ENCODE data around the gene NBAS. TPM values are rescaled to one million over a fixed set of nuclear protein-coding genes. Genes with fewer than 3 reads are reported as not detected.

NBAS gene
- polyA plus RNA-seq, 2 of the 4 experiments (the other 2 are of a cell fraction) = 16.7 to 34.9 TPM

- Histone ChIP-seq H3K4me3 (no peak overlapping the region), H3K4me1 (no peaks in the 10 kb centered on the region), H3K4me2 (no peak overlapping the region), H3K27ac (no peak overlapping the region), H3K9me3 (peaks cover 10% of the 10 kb centered on the region; the same call in 1 of the 3 replicates)
- WGBS (ENCODE audit: missing lambda C conversion rate) = 30% methylated on average over 3 of the region's 3 CpGs
- TF ChIP-seq FOSB (CRISPR knock-in tag; IDR thresholded peaks at IDR 0.05) = no peak
- TF ChIP-seq MAFK (IDR thresholded peaks at IDR 0.05; ENCODE audit: partially characterized antibody) = peak; percentile 50
- peak; percentile 29 to 67; a peak in 3 of 4 replicates for TF ChIP-seq CEBPB (IDR thresholded peaks at IDR 0.05)
- no peak for ATAC-seq
- no peak for DNase-seq (ENCODE audit: low read depth in 1 of 2, low spot score in 1 of 2)
- ChIA-PET POLR2A (no interaction called here), CTCF (interaction anchor here (0.7 to 1.4 kb wide), 2 partner anchors 8 to 10 kb away, joined by 3 read pairs; no protein-coding TSS in a partner anchor)
- FAIRE-seq = no peak
These were observed 426.2 kb downstream of the NBAS start for GRCh38 chr2:15134957-15135356.

- Histone ChIP-seq H3K27ac (no peak overlapping the region), H3K9me3 (0 out of 3 replicates have a peak, but pooled peaks cover 7% of the 10 kb centered on the region), H3K4me2 (no peak overlapping the region), H3K4me3 (no peak overlapping the region), H3K4me1 (no peaks in the 10 kb centered on the region)
- TF ChIP-seq, protein P1, sequence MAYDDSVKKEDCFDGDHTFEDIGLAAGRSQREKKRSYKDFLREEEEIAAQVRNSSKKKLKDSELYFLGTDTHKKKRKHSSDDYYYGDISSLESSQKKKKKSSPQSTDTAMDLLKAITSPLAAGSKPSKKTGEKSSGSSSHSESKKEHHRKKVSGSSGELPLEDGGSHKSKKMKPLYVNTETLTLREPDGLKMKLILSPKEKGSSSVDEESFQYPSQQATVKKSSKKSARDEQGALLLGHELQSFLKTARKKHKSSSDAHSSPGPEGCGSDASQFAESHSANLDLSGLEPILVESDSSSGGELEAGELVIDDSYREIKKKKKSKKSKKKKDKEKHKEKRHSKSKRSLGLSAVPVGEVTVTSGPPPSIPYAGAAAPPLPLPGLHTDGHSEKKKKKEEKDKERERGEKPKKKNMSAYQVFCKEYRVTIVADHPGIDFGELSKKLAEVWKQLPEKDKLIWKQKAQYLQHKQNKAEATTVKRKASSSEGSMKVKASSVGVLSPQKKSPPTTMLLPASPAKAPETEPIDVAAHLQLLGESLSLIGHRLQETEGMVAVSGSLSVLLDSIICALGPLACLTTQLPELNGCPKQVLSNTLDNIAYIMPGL (CRISPR knock-in tag; IDR thresholded peaks at IDR 0.05; ENCODE audit: borderline replicate concordance) = no peak
- TF ChIP-seq ZFP36 (IDR thresholded peaks at IDR 0.05; ENCODE audit: borderline replicate concordance, partially characterized antibody) (no peak), NFE2L2 (conservative IDR thresholded peaks at IDR 0.05; ENCODE audit: low read length) (no peak), FOSL2 (IDR thresholded peaks at IDR 0.05) (no peak), FOSL2 (CRISPR knock-in tag; IDR thresholded peaks at IDR 0.05) (no peak), FOXS1 (CRISPR knock-in tag; IDR thresholded peaks at IDR 0.05) (no peak), ZNF302 (CRISPR knock-in tag; IDR thresholded peaks at IDR 0.05) (no peak), ZC3H11A (IDR thresholded peaks at IDR 0.05) (no peak), CBX8 (IDR thresholded peaks at IDR 0.05) (no peak), RCOR1 (IDR thresholded peaks at IDR 0.05; ENCODE audit: low read depth, low read length) (no peak), RFX5 (IDR thresholded peaks at IDR 0.05) (no peak), JUNB (IDR thresholded peaks at IDR 0.05) (no peak), GATA3 (IDR thresholded peaks at IDR 0.05; ENCODE audit: borderline replicate concordance) (no peak)
- TF ChIP-seq, protein P2, sequence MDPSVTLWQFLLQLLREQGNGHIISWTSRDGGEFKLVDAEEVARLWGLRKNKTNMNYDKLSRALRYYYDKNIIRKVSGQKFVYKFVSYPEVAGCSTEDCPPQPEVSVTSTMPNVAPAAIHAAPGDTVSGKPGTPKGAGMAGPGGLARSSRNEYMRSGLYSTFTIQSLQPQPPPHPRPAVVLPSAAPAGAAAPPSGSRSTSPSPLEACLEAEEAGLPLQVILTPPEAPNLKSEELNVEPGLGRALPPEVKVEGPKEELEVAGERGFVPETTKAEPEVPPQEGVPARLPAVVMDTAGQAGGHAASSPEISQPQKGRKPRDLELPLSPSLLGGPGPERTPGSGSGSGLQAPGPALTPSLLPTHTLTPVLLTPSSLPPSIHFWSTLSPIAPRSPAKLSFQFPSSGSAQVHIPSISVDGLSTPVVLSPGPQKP (IDR thresholded peaks at IDR 0.05; ENCODE audit: low read depth, low read length) = no peak
- TF ChIP-seq, protein P3, sequence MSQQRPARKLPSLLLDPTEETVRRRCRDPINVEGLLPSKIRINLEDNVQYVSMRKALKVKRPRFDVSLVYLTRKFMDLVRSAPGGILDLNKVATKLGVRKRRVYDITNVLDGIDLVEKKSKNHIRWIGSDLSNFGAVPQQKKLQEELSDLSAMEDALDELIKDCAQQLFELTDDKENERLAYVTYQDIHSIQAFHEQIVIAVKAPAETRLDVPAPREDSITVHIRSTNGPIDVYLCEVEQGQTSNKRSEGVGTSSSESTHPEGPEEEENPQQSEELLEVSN (IDR thresholded peaks at IDR 0.05; ENCODE audit: borderline replicate concordance, low read depth) = no peak
- ChIA-PET POLR2A (no interaction called here), CTCF (no interaction called here)
- ATAC-seq (no peak), DNase-seq (ENCODE audit: low read depth in 1 of 2, low spot score in 1 of 2) (no peak), FAIRE-seq (no peak)
These were observed 427.7 kb downstream of the NBAS start for GRCh38 chr2:15133461-15133860.

- ChIA-PET POLR2A (no interaction called here), CTCF (interaction anchor here (1.3 kb wide), 1 partner anchor 12 kb away, joined by 4 read pairs; no protein-coding TSS in a partner anchor)
- H3K4me1 ChIP-seq = no peaks in the 10 kb centered on the region
- TF ChIP-seq ESRRA (IDR thresholded peaks at IDR 0.05; ENCODE audit: borderline replicate concordance, low read length) (no peak), MYC (IDR thresholded peaks at IDR 0.05; ENCODE audit: borderline replicate concordance, low read length) (no peak), JUNB (IDR thresholded peaks at IDR 0.05) (no peak), KDM1A (IDR thresholded peaks at IDR 0.05; ENCODE audit: low read depth) (no peak), POLR2AphosphoS2 (conservative IDR thresholded peaks at IDR 0.05; ENCODE audit: low read length) (no peak), TP53 (CRISPR knock-in tag; IDR thresholded peaks at IDR 0.05) (no peak), RCOR1 (IDR thresholded peaks at IDR 0.05; ENCODE audit: low read depth, low read length) (no peak), KDM5A (IDR thresholded peaks at IDR 0.05) (no peak)
- no peak overlapping the region for H3K4me2 ChIP-seq
- H3K27ac ChIP-seq = no peak overlapping the region
- 37% methylated on average over 10 of the region's 10 CpGs for WGBS (ENCODE audit: missing lambda C conversion rate)
- no peak for ATAC-seq
- DNase-seq (ENCODE audit: low read depth in 1 of 2, low spot score in 1 of 2) = no peak
- H3K4me3 ChIP-seq = no peak overlapping the region
- H3K9me3 ChIP-seq = no peaks in the 10 kb centered on the region
- no peak for FAIRE-seq
These were observed 432.3 kb downstream of the NBAS start for GRCh38 chr2:15128846-15129245.

All from A549 (cell line).